HepG2 (cell line): ENCODE data around the gene SND1. TPM values are rescaled to one million over a fixed set of nuclear protein-coding genes. Genes with fewer than 3 reads are reported as not detected.

Source experiments
- ARID3A ChIP-seq: IDR thresholded peaks from 2 replicates; pipeline ENCODE4 v1.6.1; 2012; ENCODE audit warnings: low read depth, low read length, improper control_type of control experiment
- BCL3 ChIP-seq: sonication (generic); formaldehyde crosslinking; IDR thresholded peaks from 2 replicates; pipeline ENCODE4 v1.5.1; 2020; ENCODE audit warnings: mild to moderate bottlenecking, missing genetic modification reagents, moderate library complexity
- BCLAF1 ChIP-seq: fragments of 450-650 bp; IDR thresholded peaks from 2 replicates; pipeline ENCODE4 v1.6.1; 2017; ENCODE audit warnings: mild to moderate bottlenecking
- CEBPB ChIP-seq: IDR thresholded peaks from 2 replicates; pipeline ENCODE4 v1.6.1; 2011; ENCODE audit warnings: low read depth, low read length, improper control_type of control experiment, borderline replicate concordance
- FOSL2 ChIP-seq: sonication (generic); formaldehyde crosslinking; IDR thresholded peaks from 2 replicates; pipeline ENCODE4 v1.4.0; 2020; ENCODE audit warnings: missing genetic modification reagents
- GRHL1 ChIP-seq: sonication (generic); formaldehyde crosslinking; conservative IDR thresholded peaks from 2 replicates; pipeline ENCODE4 v1.8.0; 2022; ENCODE audit warnings: missing genetic modification reagents
- HDAC2 ChIP-seq: sonication (generic); formaldehyde crosslinking; IDR thresholded peaks from 2 replicates; pipeline ENCODE4 v1.4.0; 2020; ENCODE audit warnings: missing genetic modification reagents
- JUN ChIP-seq: sonication (generic); formaldehyde crosslinking; IDR thresholded peaks from 2 replicates; pipeline ENCODE4 v1.4.0; 2020; ENCODE audit warnings: mild to moderate bottlenecking, missing genetic modification reagents
- NBN ChIP-seq: fragments of 450-650 bp; conservative IDR thresholded peaks from 2 replicates; pipeline ENCODE4 v1.6.1; 2017
- NFE2 ChIP-seq: sonication (generic); formaldehyde crosslinking; IDR thresholded peaks from 2 replicates; pipeline ENCODE4 v1.4.0; 2020; ENCODE audit warnings: missing genetic modification reagents
- SIX1 ChIP-seq: sonication (generic); formaldehyde crosslinking; IDR thresholded peaks from 2 replicates; pipeline ENCODE4 v1.4.0; 2020; ENCODE audit warnings: missing genetic modification reagents, borderline replicate concordance
- STAT5B ChIP-seq: sonication (generic); formaldehyde crosslinking; IDR thresholded peaks from 2 replicates; pipeline ENCODE4 v1.4.0; 2020; ENCODE audit warnings: missing genetic modification reagents
- ZHX2 ChIP-seq, 2 experiments: sonication (generic) in 1 of 2; formaldehyde crosslinking in 1 of 2; IDR thresholded peaks; 2 replicates each; pipeline versions ENCODE4 v1.6.1 to v1.9.0; 2014 to 2022; ENCODE audit warnings: antibody characterized with exemption in 1 of 2, borderline replicate concordance in 1 of 2, inconsistent platforms in 1 of 2, low read depth in 1 of 2, missing genetic modification reagents in 1 of 2
- ZNF251 ChIP-seq: sonication (generic); formaldehyde crosslinking; IDR thresholded peaks from 2 replicates; pipeline ENCODE4 v1.9.0; 2021; ENCODE audit warnings: mild to moderate bottlenecking, missing genetic modification reagents
- polyA plus RNA-seq, 8 experiments: library from polyadenylated mRNA; depleted of rRNA in 3 of 8; stranded (reverse) in 7 of 8; unstranded in 1 of 8; fragments of >200 nt; fragmentation: Illumina TruSeq in 4 of 8; extraction: Trizol in 4 of 8; gene quantifications; 2 replicates each; pipeline versions ENCODE4 v1.2.1 to v1.2.3, GENCODE V29; 2011 to 2016; ENCODE audit warnings: low read depth in 4 of 8, missing spikeins in 1 of 8, mixed read lengths in 1 of 8; ENCODE audit not compliant: insufficient read depth in 1 of 8
- total RNA-seq, 5 experiments: library from RNA; depleted of rRNA; stranded (reverse); fragments of >200 nt; fragmentation: Illumina TruSeq; extraction: Trizol; gene quantifications; 2 replicates each; pipeline ENCODE4 v1.2.3, GENCODE V29; 2016; ENCODE audit warnings: low read depth in 1 of 5

SND1 gene
- total and polyA plus RNA-seq, 2 of the 13 experiments (the other 11 are each of a cell fraction or from before 2014, with no cell fraction given): 110 to 182 TPM

- TF ChIP-seq ARID3A (no peak; the same call in 1 of the 2 replicates), NBN (no peak), NFE2 (CRISPR knock-in tag) (no peak), GRHL1 (CRISPR knock-in tag) (no peak), HDAC2 (CRISPR knock-in tag) (no peak), SIX1 (CRISPR knock-in tag) (no peak), JUN (no peak), CEBPB (no peak), STAT5B (CRISPR knock-in tag) (no peak), BCLAF1 (no peak), ZNF251 (CRISPR knock-in tag) (no peak), ZHX2 (IDR thresholded peaks at IDR 0.05; ENCODE audit: low read depth) (no peak), ZHX2 (CRISPR knock-in tag; IDR thresholded peaks at IDR 0.05; ENCODE audit: borderline replicate concordance) (no peak), BCL3 (CRISPR knock-in tag) (no peak), FOSL2 (CRISPR knock-in tag) (no peak)
Observed at GRCh38 chr7:127652333-127653248, 597 bp downstream of the SND1 start (continued).
